ENCODE data around the gene CLIC5.

CLIC5 gene

DNA sequence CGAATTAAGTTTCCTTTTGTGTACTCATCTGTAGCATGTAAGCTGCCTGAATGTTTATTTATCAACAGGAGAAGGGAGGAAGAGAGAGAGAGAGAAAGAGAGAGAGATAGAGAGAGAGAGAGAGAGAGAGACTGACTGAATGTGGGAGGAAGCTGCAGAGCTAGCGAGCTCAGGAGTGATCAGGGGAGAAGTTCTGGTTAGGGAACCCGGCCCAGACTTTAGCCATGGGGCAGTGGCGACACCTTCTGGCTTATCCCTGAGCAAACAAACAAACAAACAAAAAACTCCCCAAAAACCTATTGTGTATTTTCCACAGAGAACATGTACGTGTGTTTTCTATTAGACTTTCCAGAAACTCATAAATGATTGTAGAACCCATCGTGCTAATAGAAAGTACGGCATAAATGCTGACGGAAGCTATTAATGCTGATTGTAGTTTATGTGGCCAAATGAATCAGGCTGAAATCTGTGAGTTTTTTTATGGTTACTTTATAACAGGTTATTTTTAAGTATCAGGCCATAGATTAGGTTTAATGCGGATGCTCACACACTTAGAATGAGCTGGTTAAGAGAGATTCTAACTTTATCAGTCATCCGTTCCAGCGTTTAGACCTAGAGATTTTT lies 92.8 kb downstream of the CLIC5 start:
- DNase-seq, result peak; percentile 53

DNA sequence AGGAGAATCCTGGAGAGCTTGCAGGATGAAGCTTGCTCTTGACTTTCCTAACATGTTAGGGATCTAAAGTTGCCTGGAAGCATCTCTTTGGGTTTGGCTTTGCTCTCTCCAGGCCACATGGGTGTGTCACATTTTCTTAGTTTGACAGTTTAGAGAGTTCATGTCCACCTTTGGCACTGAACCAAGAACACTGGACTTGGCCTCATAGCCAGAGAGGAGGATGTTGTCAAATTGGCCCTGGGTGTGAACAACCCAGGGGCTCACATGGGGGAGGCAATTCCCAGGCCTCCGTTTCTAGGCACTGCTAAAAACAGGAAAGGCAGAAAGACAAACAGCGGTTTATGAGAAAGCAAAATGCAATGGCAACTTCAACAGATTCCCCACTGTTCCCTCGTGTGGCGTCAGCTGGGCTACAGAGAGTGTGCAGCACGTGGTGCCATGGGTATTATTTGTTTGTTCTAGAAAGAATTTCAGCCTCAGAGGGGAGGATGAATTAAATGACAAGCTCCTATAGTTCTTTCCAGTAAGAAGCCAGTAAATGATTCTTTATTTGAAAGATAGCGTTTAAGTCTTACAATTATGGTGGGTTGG lies 93.9 kb downstream of the CLIC5 start:
- no peak for DNase-seq

DNA sequence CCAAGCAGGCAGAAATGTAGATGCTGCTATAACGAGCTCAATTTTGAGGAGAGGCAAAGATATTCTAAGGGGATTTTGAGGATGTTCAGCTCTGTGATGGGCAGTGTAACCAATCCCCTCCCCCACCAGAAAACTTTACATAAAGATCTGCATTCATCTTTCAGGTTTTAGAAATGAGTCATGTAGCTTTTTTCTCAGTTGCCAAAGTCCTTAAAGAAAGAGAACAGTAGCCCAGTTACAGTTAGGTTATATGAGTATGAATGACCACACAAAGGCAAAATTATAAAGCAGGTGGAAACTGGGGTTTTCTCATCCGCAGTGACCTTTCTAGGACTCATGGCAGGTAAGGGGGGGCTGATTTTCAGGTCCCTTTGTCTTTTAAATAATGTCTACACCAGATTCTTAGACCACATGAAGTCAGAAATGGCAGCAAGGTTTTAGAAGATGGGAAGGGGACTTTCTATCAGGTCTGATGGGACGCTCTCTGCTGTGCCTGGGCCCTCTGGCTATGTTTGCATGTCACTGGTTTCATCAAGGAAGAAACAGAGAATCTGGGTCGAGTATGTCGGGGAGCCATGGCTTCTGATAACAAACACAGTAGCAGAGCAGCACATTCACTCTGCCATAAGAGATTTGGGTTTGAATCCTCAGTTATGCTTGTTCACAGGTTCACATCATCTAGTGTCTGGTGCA lies 94.7 kb downstream of the CLIC5 start:
- no peak for DNase-seq

DNA sequence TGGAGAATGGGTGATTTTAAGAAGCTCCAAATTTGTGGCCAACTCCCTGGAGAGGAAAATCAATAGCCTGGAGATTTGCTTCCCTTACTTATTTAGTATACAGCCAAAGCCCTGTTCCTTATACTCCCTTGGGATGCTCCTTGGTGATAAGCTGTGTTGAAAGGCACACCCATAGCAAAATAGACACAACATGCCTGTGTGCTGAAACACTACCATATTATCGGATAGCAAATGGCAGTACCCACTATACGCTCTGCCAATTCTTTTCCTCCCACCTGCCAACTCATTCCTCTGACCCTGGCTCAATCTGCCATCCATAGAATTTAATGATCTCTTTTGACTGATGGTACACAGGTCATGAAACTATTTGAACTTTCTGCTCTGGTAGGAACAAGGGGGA lies 98.2 kb downstream of the CLIC5 start:
- no peak for DNase-seq

DNA sequence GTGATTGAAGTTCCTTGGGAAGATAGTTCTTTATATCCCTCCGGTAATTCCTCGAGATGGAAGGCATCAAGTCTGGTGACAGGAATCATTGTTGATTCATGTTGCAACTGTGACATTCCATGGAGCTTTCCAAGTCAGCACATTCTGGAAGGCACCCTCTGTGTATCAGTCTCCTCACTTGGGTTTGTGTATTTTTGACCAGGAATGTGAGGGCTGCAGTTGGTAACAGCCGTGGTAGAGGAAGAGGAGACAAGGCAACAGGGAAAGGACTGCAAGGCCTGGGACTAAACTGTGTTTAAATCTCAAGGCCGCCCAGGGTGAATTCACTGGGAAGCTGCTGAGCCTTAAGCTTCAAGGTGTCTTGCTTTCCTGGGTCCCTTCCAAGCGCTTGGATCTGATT lies 99.0 kb downstream of the CLIC5 start:
- no peak for DNase-seq

DNA sequence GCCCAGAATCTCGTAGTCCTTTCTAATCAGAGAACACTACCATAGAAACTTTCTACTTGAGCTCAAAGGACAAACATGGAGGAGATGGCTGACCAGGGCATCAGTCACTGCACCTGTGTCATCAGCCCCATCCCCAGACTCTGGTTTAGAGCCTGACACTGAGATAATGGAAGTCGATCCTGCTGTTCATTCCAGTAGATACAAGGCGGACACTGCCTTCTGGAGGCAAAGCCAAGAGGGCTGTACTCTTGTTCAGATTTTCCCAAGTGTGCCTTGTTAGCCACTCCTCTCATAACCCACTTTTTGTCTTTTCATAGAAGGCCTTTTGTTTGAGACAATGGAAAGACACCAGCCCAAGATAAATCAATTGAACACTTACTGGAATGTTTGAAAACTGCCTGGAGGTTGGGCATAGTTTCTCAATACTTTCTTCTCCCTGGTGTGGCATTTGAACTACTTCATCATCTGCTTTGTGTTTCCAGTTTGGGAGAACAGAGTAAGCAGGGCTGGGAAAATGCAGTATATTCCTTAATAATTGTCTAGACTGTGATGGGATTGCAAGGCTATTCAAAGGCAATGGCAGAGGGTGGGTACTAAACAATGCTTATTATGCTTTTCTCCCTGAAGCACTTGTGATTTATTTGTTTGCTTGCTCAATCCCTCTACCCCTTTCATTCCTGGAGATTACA lies 99.7 kb downstream of the CLIC5 start:
- no peak for DNase-seq

DNA sequence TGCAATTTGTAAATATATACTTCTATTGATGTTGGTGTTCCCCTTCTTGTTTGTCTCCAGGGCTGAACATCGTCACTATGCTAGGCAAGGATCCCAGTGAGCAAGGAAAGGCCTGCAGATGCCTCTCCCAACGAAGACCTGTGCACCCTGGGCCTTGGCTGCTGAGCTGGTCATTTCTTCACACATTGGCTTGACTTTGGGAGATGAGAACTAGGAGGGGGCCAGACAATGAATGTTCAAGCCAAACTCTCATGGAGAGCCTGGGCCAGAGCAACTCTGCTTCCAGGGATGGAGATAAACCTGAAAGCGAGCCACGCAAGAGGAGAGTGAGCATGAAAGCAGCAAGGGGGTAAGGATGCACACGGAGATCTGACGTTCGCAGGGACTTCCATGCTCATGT lies 104.0 kb downstream of the CLIC5 start:
- no peak for DNase-seq

DNA sequence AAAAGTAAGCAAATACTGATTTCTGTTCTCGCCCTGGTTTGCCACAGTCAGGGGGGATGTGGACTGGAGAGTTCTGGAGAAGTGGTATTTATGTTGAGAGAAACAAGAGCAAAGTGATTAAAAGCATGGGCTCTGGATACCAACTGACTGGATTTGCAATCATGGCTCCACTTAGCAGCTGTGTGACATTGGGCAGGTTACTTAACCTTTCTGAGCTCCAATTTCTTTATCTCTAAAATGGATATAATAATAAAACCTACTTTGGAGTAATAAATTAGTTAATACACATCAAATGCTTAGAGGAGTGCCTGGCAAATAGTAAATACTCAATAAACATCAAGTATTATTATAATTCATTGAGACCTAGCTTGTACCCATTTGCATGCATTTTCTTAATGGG lies 111.7 kb downstream of the CLIC5 start:
- no peak for DNase-seq

DNA sequence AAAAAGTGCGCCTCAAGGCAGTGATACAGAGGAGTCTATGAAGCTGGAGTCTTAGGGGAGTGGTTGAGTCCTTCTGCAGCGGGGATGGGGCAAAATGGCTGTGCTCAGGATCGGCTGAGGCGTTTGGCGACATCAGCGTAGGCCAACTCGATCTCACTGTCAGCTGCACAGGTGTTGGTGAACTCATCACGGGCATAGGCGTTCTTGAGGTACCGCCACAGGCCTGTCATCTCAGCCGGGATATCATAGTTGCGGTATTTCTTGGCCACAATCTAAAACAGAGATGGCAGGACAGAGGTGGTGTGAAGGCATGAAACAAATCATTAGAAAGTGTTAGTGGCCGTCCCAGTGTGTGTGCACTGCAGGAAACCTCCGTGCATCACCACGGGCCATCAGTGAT lies 112.7 kb downstream of the CLIC5 start:
- DNase-seq, result no peak

DNA sequence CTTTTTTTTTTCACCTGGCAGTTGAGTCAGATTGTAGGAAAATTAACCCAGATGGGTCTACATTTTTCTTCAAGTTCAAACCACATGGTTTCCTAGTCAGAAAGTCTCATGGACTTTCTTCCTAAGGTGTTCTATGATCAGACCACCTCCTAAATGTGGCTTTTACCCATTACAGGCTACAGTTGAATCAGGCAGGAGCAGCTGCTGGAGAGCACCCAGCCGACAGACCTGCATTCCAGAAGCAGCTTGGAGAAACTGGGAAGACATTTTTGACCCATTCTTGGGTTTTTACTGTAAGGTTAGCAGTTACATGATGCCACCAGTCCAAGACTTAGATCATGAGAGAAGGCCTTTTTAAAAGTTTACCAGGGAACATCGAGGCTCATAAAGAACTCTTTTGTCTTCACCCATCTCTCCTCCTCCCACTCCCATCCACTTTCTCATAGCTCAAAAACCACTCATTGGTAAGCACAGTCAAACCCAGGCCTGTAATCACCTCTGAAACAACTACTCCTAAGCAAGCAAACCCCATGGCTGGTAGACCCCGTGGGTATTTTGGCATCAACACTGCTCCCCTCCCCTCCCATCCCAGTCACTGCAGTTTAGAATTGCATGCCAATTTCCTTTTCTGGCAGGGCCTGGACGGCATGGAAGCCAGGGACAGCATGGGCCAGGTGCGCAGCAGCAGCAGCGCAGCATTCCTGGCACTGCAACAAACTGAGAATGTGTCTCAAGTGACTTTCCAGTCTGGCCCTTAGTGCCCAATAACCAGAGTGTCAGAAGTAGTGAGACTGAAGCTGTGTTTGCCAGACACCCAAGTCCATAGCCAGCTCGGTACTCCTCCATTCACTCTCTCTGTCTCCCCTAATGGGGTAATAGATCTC lies 113.7 kb downstream of the CLIC5 start:
- DNase-seq, result no peak

DNA sequence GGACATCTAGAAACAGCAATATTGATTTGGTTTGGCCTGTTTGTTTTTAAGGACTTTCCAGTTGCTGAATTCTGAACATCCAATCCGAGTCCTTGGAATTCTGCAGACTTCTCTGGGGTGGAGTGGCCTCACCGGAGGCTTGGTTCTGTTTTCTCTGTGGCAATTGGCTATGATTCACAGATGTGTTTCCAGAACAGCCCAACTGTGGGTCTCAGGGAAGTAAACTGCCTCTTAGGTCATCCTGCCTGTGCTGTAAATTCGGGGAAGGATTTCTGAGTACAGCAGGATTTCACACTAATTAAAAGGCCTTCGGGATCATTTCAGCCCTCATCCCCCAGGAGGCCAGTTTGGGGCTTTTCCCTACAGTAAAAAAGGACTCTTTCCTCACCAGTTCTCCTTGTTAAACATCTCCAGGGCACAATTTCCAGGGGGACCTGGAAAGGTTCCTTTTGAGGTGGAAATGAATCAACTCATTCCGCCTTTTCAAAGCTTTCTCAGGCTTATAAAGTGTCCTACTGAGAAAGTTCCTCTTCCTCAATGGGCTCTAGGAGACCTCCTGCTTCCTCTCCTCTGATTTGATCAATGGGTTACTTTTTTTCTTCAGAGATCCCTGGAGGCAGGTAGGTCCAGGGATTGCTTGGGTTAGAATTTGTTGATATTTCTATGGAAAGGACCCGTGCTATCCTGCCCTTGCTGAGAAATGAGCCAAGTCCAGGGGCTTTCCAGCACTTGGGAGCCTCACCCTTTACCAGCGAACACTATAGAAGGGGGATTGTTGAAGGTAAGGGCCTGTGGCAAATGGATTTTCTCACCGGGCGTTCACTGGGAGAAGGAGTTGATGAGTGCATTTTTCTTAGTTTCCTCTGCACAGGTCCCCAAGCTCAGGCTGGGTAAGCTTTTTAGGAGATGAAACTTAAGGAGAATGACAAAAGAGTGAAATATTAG lies 114.6 kb downstream of the CLIC5 start:
- DNase-seq, result no peak

DNA sequence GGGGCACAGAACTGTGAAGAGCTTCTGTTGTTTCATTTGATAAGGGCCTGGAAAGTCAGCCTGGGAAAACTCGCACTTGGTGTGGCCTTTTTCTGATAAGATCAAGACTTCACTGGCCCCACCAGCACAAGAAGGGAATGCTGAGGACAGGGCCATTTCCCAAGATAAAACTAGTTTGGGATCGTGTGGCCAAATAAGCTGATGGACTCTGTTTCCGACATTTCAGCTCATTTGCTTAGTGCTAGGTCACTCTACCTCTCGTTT lies 116.0 kb downstream of the CLIC5 start:
- no peak for DNase-seq

DNA sequence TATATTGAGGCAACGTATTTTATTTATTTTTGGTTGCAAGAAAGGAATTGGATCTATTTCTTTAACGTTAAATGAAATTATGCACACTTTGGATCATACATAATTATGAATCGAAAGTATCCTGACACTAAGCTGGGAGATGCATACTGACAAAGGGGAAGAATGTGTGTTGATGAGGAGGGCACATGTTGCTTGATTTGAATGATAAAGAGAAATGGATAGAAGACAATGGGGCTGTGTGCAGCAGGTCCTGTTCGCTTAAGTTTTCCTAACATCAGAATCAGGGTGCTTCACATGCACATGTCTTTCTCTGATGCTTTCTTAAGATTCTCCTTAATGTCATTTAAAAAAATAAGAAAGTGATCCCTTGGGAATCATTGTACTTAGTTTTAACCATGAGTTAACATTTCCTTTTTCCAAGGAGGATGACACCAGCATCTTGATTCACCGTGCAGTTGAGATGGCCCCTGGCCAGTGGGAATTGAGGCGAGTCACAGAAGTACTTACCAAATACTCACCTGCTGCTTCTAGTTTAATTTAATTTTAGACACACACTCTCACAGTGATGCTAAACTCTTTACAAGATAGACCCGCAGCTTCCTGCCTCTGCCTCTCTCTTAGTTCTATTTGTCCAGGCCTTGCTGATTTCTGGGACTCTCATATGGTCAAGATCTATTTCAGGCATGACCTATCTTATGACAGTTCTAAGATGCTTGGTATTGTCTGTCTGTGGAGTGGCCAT lies 116.5 kb downstream of the CLIC5 start:
- DNase-seq, result no peak

DNA sequence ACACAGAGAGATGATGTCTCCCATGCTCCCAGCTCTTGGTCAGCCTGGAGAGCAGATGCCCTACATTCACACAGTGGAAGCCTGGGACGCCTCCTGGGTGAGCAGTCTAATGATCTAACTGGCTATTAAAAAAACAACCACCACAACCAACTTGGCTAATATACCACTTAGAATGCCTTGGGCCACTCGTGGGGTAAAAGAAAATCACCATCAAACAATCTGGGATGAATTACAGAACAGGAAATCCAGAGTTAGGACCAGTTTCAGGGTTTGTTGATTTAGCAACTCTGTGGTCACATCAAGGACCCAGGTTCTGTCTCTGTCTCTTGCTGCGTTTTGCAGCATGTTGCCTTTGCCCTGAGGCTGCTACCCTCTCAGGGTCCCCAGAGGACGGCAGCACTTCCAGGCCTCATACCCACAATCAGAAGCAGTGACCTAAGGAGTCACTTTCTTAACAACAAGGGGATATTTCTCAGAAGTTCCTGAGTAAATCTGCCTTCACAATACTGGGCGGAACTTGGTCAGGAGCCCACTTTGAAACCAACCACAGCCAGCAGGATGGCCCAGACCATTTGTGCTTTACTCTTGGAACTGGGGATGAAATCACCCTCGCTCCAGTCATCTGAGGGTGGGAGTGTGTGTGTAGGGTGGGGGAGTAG lies 118.7 kb downstream of the CLIC5 start:
- DNase-seq, result no peak

DNA sequence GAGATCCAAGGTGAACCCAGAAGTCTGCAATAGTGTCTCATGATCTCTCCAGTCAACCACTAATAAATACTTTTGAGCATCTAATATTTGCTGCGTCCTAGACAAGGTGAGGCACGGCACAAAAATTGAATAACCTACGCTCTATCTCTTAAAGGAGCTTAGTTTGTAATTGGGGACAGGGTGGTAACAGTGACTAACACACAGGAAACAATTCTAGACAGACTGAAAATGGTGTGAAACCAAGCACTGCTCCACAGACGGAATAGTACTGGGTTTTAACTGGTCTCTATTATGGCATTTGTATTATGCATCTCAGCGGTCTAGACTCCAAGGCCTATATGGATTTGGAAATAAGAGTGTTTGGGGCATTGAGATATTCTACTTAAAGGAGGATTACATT lies 120.1 kb downstream of the CLIC5 start:
- DNase-seq, result no peak

DNA sequence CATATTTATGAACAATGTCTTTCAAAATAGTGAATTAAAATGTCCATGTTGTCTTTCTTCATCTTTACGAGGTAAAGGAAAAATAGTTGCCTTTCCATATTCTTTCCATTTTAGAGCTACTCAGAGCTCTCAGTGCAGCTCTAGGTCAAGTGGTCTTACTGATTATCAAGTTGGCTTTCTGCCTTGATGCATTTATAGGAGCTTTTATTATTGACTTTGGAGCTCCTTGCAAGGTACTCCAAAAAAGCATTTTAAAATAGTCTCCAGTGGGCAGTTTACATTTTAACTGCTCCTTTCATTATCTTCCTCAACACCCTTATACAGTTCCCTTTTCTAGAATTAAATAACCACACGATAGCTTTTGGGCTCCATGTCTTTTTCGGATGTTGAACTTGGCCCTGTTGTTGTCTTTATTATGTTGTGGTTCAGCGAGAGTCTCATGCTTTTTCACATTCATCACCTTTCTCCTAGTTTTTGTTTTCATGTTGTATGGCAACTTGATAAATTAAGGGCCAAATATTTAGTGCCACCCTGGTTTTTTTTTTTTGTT lies 122.9 kb downstream of the CLIC5 start:
- no peak for DNase-seq

DNA sequence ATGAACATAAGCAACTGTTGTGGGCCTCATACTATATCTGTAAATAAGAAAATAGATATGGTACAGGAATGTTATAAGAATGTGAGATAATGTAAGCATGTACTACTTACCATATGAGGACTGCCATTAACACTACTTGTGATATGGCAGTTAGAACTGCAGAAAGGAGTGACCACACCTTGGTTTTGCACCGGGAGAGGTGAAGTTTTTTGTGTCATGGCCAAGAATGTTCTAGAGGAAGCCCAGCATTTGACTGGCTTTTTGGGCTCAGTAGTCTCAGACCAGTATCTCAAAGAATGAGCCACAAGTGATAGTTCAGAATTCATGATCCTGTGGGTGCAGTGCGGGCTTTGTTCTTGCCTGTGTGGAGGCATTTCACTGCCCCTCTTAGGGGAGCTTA lies 123.5 kb downstream of the CLIC5 start:
- DNase-seq, result no peak

DNA sequence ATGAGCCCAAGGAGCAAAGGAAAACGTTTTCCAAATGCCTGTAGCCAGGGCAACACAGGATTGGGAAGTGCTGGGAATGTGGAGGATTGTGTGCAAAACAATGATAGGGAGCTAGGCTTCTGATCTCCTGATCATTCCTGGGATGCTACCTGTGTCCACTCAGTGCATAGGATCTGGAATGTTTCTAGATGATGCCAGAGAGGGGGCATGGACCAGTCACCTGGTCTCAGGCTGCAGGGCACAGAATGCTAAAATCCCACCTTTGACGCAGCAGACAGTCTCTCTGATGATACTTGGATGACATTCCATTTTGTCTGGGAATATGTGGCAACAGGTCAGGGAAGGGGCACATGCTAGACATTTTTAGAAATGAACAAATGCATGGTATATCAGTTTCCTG lies 128.9 kb downstream of the CLIC5 start:
- no peak for DNase-seq

DNA sequence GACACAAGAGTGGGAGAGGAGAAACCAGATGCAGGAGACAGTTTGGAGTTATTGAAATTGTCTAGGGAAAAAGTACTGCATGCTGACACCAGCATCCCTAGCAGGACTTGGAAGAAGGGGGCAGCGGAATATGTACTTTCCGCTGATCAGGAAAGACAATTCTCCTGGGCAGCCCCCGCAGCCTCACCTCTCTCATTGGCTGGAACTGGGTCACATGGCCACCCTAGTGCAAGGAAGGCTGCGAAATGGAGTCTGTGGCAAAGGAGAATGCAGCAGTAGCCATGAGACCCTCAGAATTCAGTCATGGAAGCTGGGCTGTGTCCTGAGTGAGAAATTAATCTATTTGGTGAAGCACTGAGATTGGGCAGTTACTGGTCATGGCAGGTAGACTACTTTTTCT lies 131.3 kb downstream of the CLIC5 start:
- DNase-seq, result no peak

DNA sequence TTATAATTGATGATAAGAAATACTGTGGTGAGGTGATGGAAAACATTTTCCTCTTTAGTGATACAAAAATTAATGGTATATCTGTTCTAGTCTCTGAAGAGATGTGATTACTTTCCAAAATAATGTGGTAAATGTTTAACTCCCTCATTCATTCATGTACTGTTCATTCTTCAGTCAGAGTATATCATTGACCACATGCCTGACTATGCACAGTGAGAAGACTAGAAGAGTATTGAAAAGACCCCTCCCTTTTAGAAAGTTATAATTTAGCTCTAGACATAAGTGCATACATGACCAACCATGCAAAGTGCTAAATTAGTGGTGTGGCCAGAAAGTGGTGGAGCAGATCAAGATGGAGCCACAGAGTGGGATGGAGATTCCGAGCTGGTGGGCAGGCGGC lies 133.0 kb downstream of the CLIC5 start:
- no peak for DNase-seq

Measured in activated CD8-positive, alpha-beta memory T cell treated with anti-CD3 and anti-CD28 coated beads, Interleukin-2, amount 50 U/mL, for 4 hours (primary cell).